GM10847 (cell line): Measurements from ENCODE around the gene CFAP92.

Experiments
- POLR2A ChIP-seq: IDR thresholded peaks from 2 replicates; pipeline ENCODE4 v1.6.1; 2011; ENCODE audit not compliant: insufficient read length; ENCODE audit errors: extremely low read depth

The CFAP92 gene

GRCh38 chr3:128993461-128994172, at the start of gene CFAP92:
TSS of gene CFAP92 (minus strand) at chr3:128994076. CDS start at chr3:128993304, 772 bp downstream.
- TF ChIP-seq POLR2A: no peak

GRCh38 chr3:129040579-129041300, 46.9 kb upstream of the CFAP92 start:
- TF ChIP-seq POLR2A: no peak

GRCh38 chr3:129040039-129040336, 46.1 kb upstream of the CFAP92 start:
- no peak for TF ChIP-seq POLR2A

- no peak for TF ChIP-seq POLR2A
Measured at GRCh38 chr3:129039271-129040038, 45.6 kb upstream of the CFAP92 start.

- TF ChIP-seq POLR2A: no peak
Measured at GRCh38 chr3:129038121-129038855, 44.4 kb upstream of the CFAP92 start.

- no peak for TF ChIP-seq POLR2A
Measured at GRCh38 chr3:129037093-129037419, 43.2 kb upstream of the CFAP92 start.

- TF ChIP-seq POLR2A: no peak
Measured at GRCh38 chr3:129036222-129037092, 42.6 kb upstream of the CFAP92 start.

- TF ChIP-seq POLR2A: no peak
Measured at GRCh38 chr3:129035360-129036221, 41.7 kb upstream of the CFAP92 start.

- TF ChIP-seq POLR2A: no peak
Measured at GRCh38 chr3:129034642-129035041, 40.8 kb upstream of the CFAP92 start.

- no peak for TF ChIP-seq POLR2A
Measured at GRCh38 chr3:129033633-129034321, 39.9 kb upstream of the CFAP92 start.

GRCh38 chr3:129033151-129033550, 39.3 kb upstream of the CFAP92 start:
- no peak for TF ChIP-seq POLR2A

GRCh38 chr3:129032716-129033115, 38.8 kb upstream of the CFAP92 start:
- no peak for TF ChIP-seq POLR2A
